IMR-90 (cell line): ENCODE data around the gene CD68. TPM values are rescaled to one million over a fixed set of nuclear protein-coding genes. Genes with fewer than 3 reads are reported as not detected.
A peak's percentile ranks its signal among the peaks of the same experiment; 100 is the strongest.

Experiments used
- ATAC-seq: fragments of 200-7000 bp; cut with Tn5 transposase; 2 replicates; pipeline ENCODE4 v1.9.1; 2020; ENCODE audit warnings: low read depth, mild to moderate bottlenecking, moderate library complexity
- BruUV-seq: library from RNA; stranded (reverse); fragments of 400-500 nt; replicated peaks from 2 replicates; lab custom pipeline; 2021; lab: Mats Ljungman, UMichigan
- CTCF ChIA-PET: fragments of 300-600 bp; formaldehyde crosslinking; extraction: SDS; loops from one replicate; lab custom pipeline; 2021; ENCODE audit warnings: antibody characterized with exemption; lab: Yijun Ruan, JAX
- POLR2A ChIA-PET: fragments of 300-600 bp; sonication (Branson Sonifier 250); formaldehyde crosslinking; loops from one replicate; lab custom pipeline; 2022; ENCODE audit warnings: antibody characterized with exemption; ENCODE audit not compliant: unreplicated experiment; lab: Charles Lee
- DNase-seq: peaks from one replicate; pipeline ENCODE4 v3.0.0; 2013
- H2AFZ ChIP-seq: replicated peaks from 2 replicates; pipeline ENCODE3; 2013; ENCODE audit warnings: low read length, mild to moderate bottlenecking; ENCODE audit not compliant: poor library complexity
- H2AK5ac ChIP-seq: 2 replicates; pipeline ENCODE4 v1.6.1; 2013; ENCODE audit warnings: low read depth, low read length, inconsistent platforms
- H2AK9ac ChIP-seq: replicated peaks from 2 replicates; pipeline ENCODE3; 2013; ENCODE audit warnings: mild to moderate bottlenecking, low read depth, low read length, moderate library complexity; ENCODE audit not compliant: poor library complexity
- H2BK120ac ChIP-seq: 2 replicates; pipeline ENCODE4 v1.6.1; 2013; ENCODE audit warnings: low read depth, low read length, inconsistent platforms
- H2BK15ac ChIP-seq: 3 replicates; pipeline ENCODE4 v1.6.1; 2013; ENCODE audit warnings: low read depth, low read length, inconsistent platforms
- H2BK20ac ChIP-seq: 2 replicates; pipeline ENCODE4 v1.6.1; 2013; ENCODE audit warnings: low read depth, mild to moderate bottlenecking, inconsistent platforms, low read length, moderate library complexity
- H2BK5ac ChIP-seq: 2 replicates; pipeline ENCODE4 v1.6.1; 2013; ENCODE audit warnings: mild to moderate bottlenecking, low read depth, low read length, inconsistent platforms; ENCODE audit not compliant: poor library complexity, severe bottlenecking
- H3K14ac ChIP-seq: replicated peaks from 2 replicates; pipeline ENCODE4 v1.6.1; 2013; ENCODE audit warnings: low read depth, low read length, inconsistent platforms
- H3K18ac ChIP-seq: 2 replicates; pipeline ENCODE4 v1.6.1; 2013; ENCODE audit warnings: low read depth, low read length, control low read depth
- H3K23ac ChIP-seq: 2 replicates; pipeline ENCODE4 v1.6.1; 2013; ENCODE audit warnings: low read depth, low read length, inconsistent platforms
- H3K27ac ChIP-seq: 2 replicates; pipeline ENCODE4 v1.5.1; 2013; ENCODE audit warnings: mild to moderate bottlenecking, control low read depth, low read length; ENCODE audit not compliant: insufficient read depth
- H3K27me3 ChIP-seq: 2 replicates; pipeline ENCODE4 v1.6.1; 2013; ENCODE audit warnings: low read length; ENCODE audit not compliant: control insufficient read depth, insufficient read depth
- H3K36me3 ChIP-seq: 2 replicates; pipeline ENCODE4 v1.6.1; 2013; ENCODE audit warnings: low read length, mixed read lengths; ENCODE audit not compliant: control insufficient read depth, insufficient read depth
- H3K4ac ChIP-seq: 2 replicates; pipeline ENCODE4 v1.6.1; 2013; ENCODE audit warnings: low read depth, low read length, inconsistent platforms
- H3K4me1 ChIP-seq: 2 replicates; pipeline ENCODE4 v1.6.1; 2013; ENCODE audit warnings: low read length, mixed read lengths; ENCODE audit not compliant: control insufficient read depth, insufficient read depth
- H3K4me2 ChIP-seq: 2 replicates; pipeline ENCODE4 v1.6.1; 2013; ENCODE audit warnings: low read depth, mild to moderate bottlenecking, control low read depth, low read length, moderate library complexity
- H3K4me3 ChIP-seq: 2 replicates; pipeline ENCODE4 v1.5.1; 2013; ENCODE audit warnings: low read depth, mild to moderate bottlenecking, control low read depth, low read length, moderate library complexity; ENCODE audit not compliant: insufficient read depth
- H3K56ac ChIP-seq: 2 replicates; pipeline ENCODE4 v1.6.1; 2013; ENCODE audit warnings: low read length, inconsistent platforms; ENCODE audit not compliant: insufficient read depth; ENCODE audit errors: extremely low read depth
- H3K79me1 ChIP-seq, 2 experiments: 2 replicates each; pipeline ENCODE4 v1.6.1; 2013; ENCODE audit warnings: low read length in 2 of 2, inconsistent platforms in 1 of 2, low read depth in 1 of 2
- H3K9ac ChIP-seq: 2 replicates; pipeline ENCODE4 v1.6.1; 2013; ENCODE audit warnings: low read depth, low read length, control low read depth
- H3K9me1 ChIP-seq: 2 replicates; pipeline ENCODE4 v1.6.1; 2013; ENCODE audit warnings: low read length, inconsistent platforms; ENCODE audit not compliant: insufficient read depth
- H3K9me3 ChIP-seq: 2 replicates; pipeline ENCODE4 v1.6.1; 2013; ENCODE audit warnings: low read length; ENCODE audit not compliant: control insufficient read depth, insufficient read depth
- H4K20me1 ChIP-seq: 2 replicates; pipeline ENCODE4 v1.6.1; 2013; ENCODE audit warnings: low read length, inconsistent platforms; ENCODE audit not compliant: insufficient read depth
- H4K5ac ChIP-seq: 2 replicates; pipeline ENCODE4 v1.6.1; 2013; ENCODE audit warnings: mild to moderate bottlenecking, low read depth, low read length, control low read depth
- H4K8ac ChIP-seq, 2 experiments: 2 replicates each; pipeline ENCODE4 v1.6.1; 2013; ENCODE audit warnings: low read depth in 2 of 2, low read length in 2 of 2, control low read depth in 1 of 2, inconsistent platforms in 1 of 2
- H4K91ac ChIP-seq: 2 replicates; pipeline ENCODE4 v1.6.1; 2013; ENCODE audit warnings: low read depth, low read length, inconsistent platforms; ENCODE audit not compliant: insufficient read depth
- BHLHE40 ChIP-seq: fragments of 150-350 bp; IDR thresholded peaks from 2 replicates; pipeline ENCODE4 v1.6.1; 2016; ENCODE audit warnings: mild to moderate bottlenecking, low read depth, low read length
- FOS ChIP-seq: fragments of 150-350 bp; IDR thresholded peaks from 2 replicates; pipeline ENCODE4 v1.6.1; 2016; ENCODE audit warnings: low read depth, low read length
- WGBS, 2 experiments: methylation state at CpG; one replicate each; pipeline versions ENCODE4 v1.1.5 to v1.1.7; 2013; ENCODE audit warnings: missing lambda C conversion rate in 2 of 2; ENCODE audit not compliant: insufficient read length in 1 of 2; ENCODE audit errors: extremely low coverage in 2 of 2; 5-methylcytosine and 5-hydroxymethylcytosine counted together
- dilution Hi-C: fragments of 300-500 bp; cut with HindIII; formaldehyde crosslinking; loops from one replicate; pipeline ENCODE4 v1.14.3; 2018; ENCODE audit warnings: low sequenced_read_pairs; ENCODE audit not compliant: unreplicated experiment
- in situ Hi-C: fragments of 300-500 bp; cut with MboI; formaldehyde crosslinking; loops from 3 replicates; pipeline ENCODE4 v1.14.3; 2019; ENCODE audit warnings: low sequenced_read_pairs, inconsistent platforms, mixed read lengths
- intact Hi-C: fragments of 100-400 bp; cut with micrococcal nuclease; formaldehyde crosslinking; loops from 2 replicates; pipeline ENCODE4 v1.10.0; 2022
- polyA plus RNA-seq, 3 experiments: library from polyadenylated mRNA; depleted of rRNA; stranded (reverse); fragments of >200 nt; gene quantifications; 2 replicates each; pipeline ENCODE4 v1.2.3, GENCODE V29; 2012; ENCODE audit warnings: low replicate concordance in 1 of 3
- total RNA-seq: library from RNA; depleted of rRNA; stranded (reverse); fragments of >200 nt; gene quantifications from 2 replicates; pipeline ENCODE4 v1.2.3, GENCODE V29; 2012
- TF ChIP-seq, protein P1 (sequence below): conservative IDR thresholded peaks from 2 replicates; pipeline ENCODE4 v1.5.1; 2012; ENCODE audit warnings: mild to moderate bottlenecking, low read depth, low read length, improper control_type of control experiment

The CD68 gene
- total and polyA plus RNA-seq, 2 of the 4 experiments (the other 2 are of a cell fraction), result 16.0 to 43.1 TPM

DNA sequence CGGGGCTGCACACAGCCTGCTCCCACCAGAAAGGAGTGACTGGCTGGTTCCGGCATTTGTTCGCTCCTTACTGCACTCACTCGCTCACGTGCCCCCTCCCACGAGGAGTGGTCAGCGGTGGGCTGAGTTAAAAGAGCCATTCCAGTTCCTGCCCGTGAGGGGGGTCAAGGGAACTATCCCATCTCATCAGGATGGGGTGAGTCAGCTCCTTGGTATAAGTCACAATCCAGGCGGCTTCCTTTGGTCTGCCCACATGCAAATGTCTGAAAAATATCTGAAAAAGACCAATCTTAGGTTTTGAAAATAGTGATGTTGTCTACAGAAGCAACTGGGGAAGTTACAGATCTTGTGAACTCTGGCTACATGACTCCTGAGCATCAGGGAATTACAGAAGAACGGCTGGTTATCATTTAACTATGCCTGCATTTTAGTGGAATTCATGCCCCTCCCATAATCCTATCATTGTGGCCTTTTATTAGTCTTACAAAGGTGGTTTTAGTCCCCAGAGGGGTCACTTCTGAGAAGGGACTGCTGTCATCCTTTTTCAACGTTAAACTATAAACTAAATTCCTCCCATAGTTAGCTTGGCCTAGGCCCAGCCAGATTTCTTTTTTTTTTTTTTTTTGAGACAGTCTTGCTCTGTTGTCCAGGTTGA lies 40.4 kb upstream of the CD68 start:
- H3K4me3 ChIP-seq, result no peak overlapping the region
- no peaks in the 10 kb centered on the region for H3K4me1 ChIP-seq
- ChIA-PET CTCF (no interaction called here), POLR2A (no interaction called here)
- no peak overlapping the region for H2BK15ac ChIP-seq
- no peaks in the 10 kb centered on the region for H3K36me3 ChIP-seq
- H4K8ac ChIP-seq, result no peak overlapping the region
- 81% methylated on average over 6 of the region's 11 CpGs; no CpG with 5 or more reads in 1 of the 2 experiments for WGBS, 2 experiments
- BruUV-seq, result no TSS peak
- no peak overlapping the region for H3K9ac ChIP-seq
- H2BK20ac ChIP-seq, result no peak overlapping the region
- H2BK5ac ChIP-seq, result no peak overlapping the region
- no peak overlapping the region for H3K23ac ChIP-seq
- H3K9me3 ChIP-seq, result peaks cover 16% of the 10 kb centered on the region
- no peak overlapping the region for H4K91ac ChIP-seq
- no peaks in the 10 kb centered on the region for H3K9me1 ChIP-seq
- ATAC-seq (peak; percentile 66), DNase-seq (peak; percentile 34)
- no peak overlapping the region for H4K5ac ChIP-seq
- no peaks in the 10 kb centered on the region for H4K20me1 ChIP-seq
- no peak overlapping the region for H2AK5ac ChIP-seq
- H3K4me2 ChIP-seq, result no peak overlapping the region
- TF ChIP-seq, protein P1, sequence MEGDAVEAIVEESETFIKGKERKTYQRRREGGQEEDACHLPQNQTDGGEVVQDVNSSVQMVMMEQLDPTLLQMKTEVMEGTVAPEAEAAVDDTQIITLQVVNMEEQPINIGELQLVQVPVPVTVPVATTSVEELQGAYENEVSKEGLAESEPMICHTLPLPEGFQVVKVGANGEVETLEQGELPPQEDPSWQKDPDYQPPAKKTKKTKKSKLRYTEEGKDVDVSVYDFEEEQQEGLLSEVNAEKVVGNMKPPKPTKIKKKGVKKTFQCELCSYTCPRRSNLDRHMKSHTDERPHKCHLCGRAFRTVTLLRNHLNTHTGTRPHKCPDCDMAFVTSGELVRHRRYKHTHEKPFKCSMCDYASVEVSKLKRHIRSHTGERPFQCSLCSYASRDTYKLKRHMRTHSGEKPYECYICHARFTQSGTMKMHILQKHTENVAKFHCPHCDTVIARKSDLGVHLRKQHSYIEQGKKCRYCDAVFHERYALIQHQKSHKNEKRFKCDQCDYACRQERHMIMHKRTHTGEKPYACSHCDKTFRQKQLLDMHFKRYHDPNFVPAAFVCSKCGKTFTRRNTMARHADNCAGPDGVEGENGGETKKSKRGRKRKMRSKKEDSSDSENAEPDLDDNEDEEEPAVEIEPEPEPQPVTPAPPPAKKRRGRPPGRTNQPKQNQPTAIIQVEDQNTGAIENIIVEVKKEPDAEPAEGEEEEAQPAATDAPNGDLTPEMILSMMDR, result no peak
- TF ChIP-seq BHLHE40, result peak; percentile 76
- no peak for TF ChIP-seq FOS
- H2AK9ac ChIP-seq, result no peak overlapping the region
- no peak overlapping the region for H3K14ac ChIP-seq
- H2BK120ac ChIP-seq, result no peak overlapping the region
- peaks cover 12% of the 10 kb centered on the region for H3K27me3 ChIP-seq
- H3K4ac ChIP-seq, result no peak overlapping the region
- dilution Hi-C loops, result no loop called here
- peak overlapping the region; percentile 26 for H2AFZ ChIP-seq
- intact Hi-C loops, result no loop called here
- no peaks in the 10 kb centered on the region for H3K79me1 ChIP-seq
- in situ Hi-C loops, result loop anchor here (25.0 kb wide), 1 partner anchor 477 kb away; no protein-coding TSS in a partner anchor
- H3K27ac ChIP-seq, result no peak overlapping the region
- no peak overlapping the region for H3K18ac ChIP-seq
- no peak overlapping the region for H3K56ac ChIP-seq
